ENCODE results near the gene KAT6B.

Gene KAT6B

DNA sequence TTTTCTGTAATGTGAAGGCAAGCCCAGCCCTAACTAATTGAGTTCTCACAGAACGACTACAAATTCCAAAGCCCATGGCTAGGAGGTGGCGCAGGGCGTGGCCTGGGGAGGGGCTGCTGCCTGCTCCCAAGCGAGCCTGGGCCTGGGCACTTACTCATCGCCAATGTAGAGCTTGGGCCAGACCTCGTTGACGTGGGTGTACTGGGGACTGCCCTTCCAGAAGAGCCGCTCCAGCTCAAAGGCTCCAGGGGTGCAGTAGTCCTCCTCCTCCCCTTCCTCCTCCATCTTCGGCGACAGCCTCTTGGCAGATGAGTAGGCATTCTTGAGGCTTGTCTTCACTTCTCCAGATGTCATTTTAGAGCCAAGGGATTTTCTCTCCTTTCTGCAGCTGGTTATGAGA lies 231.8 kb downstream of the KAT6B start:
- H3K9me3 Mint-ChIP-seq = no peaks in the 10 kb centered on the region
- no peaks in the 10 kb centered on the region for H3K4me1 Mint-ChIP-seq
- ATAC-seq (no peak), DNase-seq (no peak)
- no peaks in the 10 kb centered on the region for H3K27me3 Mint-ChIP-seq
- no peak overlapping the region for H3K4me3 Mint-ChIP-seq
- H3K27ac Mint-ChIP-seq = no peak overlapping the region

- Mint-ChIP-seq H3K27ac (no peak overlapping the region), H3K27me3 (no peaks in the 10 kb centered on the region), H3K4me1 (no peaks in the 10 kb centered on the region), H3K4me3 (no peak overlapping the region), H3K9me3 (no peaks in the 10 kb centered on the region)
- ATAC-seq = no peak
- no peak for DNase-seq
These were observed 235.5 kb downstream of the KAT6B start for GRCh38 chr10:75061709-75062505.

DNA sequence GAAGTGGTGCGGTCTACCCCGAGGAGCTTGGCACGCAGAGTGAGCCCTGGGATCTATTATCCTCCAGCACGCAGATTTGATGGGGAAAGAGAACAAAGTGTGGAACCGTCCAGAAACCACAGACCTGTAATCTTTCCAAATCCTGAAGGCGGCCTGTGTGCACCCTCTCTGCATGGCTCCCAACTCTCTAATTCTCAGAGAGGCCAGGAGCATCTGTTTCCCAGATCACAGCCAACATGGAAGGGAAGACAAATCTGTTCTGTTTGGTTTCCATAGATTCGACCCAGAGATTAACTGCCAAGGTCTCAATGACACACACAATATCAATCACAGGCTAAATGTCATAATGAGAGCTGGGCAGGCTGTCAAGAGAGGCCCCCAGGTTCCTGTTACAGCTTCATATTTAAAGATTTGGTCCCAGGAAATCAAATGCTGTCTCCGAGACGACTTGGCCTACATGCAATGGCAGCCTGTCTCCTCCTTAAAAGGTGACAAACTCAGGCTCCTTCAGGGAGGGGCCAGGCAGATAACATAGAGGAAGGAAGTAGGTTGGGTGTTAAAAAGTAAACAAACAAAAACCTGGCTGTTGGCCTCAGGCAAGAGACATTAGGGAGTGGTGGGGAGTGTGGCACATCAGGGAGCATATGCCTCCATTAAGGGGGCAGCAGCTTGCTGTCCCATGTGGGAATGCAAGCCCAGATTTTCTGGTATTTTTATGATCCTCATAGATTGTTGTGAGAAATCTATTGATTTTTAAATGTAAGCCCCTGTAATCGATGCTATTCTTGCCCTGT lies 236.3 kb downstream of the KAT6B start:
- no peak overlapping the region for H3K4me3 Mint-ChIP-seq
- no peaks in the 10 kb centered on the region for H3K4me1 Mint-ChIP-seq
- ATAC-seq = no peak
- DNase-seq = no peak
- no peaks in the 10 kb centered on the region for H3K9me3 Mint-ChIP-seq
- H3K27ac Mint-ChIP-seq = peak overlapping the region in 1 of 2 donors; percentile 54
- H3K27me3 Mint-ChIP-seq = no peaks in the 10 kb centered on the region

GRCh38 chr10:75063461-75064230 lies 237.2 kb downstream of the KAT6B start:
- H3K4me1 Mint-ChIP-seq = no peaks in the 10 kb centered on the region
- no peak for DNase-seq
- H3K9me3 Mint-ChIP-seq = no peaks in the 10 kb centered on the region
- no peak overlapping the region for H3K27ac Mint-ChIP-seq
- no peak for ATAC-seq
- H3K27me3 Mint-ChIP-seq = no peaks in the 10 kb centered on the region
- no peak overlapping the region for H3K4me3 Mint-ChIP-seq

- ATAC-seq (no peak), DNase-seq (no peak)
- no peaks in the 10 kb centered on the region for H3K9me3 Mint-ChIP-seq
- H3K4me1 Mint-ChIP-seq = peaks cover 5% of the 10 kb centered on the region
- H3K27ac Mint-ChIP-seq = no peak overlapping the region
- H3K4me3 Mint-ChIP-seq = no peak overlapping the region
- H3K27me3 Mint-ChIP-seq = no peaks in the 10 kb centered on the region
These were observed 238.7 kb downstream of the KAT6B start for GRCh38 chr10:75065076-75065475.

GRCh38 chr10:75066271-75066670 lies 239.9 kb downstream of the KAT6B start:
- Mint-ChIP-seq H3K9me3 (no peaks in the 10 kb centered on the region), H3K4me1 (peaks cover 12% of the 10 kb centered on the region), H3K27me3 (no peaks in the 10 kb centered on the region), H3K27ac (no peak overlapping the region), H3K4me3 (no peak overlapping the region)
- DNase-seq = no peak
- no peak for ATAC-seq

DNA sequence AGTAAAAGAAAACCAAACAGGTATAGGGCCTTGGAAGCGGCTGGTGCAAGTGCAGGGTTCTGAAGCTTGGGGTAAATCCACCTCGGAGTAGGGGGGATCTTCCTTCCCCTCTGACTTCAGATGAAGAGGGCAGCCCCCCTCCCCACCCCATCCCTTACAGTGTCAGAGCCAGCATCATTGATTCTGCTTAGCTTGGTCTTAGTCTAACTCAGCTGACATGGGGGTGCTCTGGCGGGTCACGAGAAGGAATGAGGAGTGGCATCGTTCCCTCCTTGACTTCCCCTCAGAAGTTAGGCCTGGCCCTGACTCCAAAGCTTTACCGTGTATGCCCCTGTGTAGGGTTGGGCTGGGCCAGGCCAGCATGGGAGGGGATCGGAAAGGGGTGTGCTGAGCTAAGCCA lies 240.9 kb downstream of the KAT6B start:
- Mint-ChIP-seq H3K9me3 (no peaks in the 10 kb centered on the region), H3K27ac (no peak overlapping the region), H3K4me3 (no peak overlapping the region), H3K27me3 (no peaks in the 10 kb centered on the region), H3K4me1 (peaks cover 12% of the 10 kb centered on the region)
- ATAC-seq = no peak
- no peak for DNase-seq

GRCh38 chr10:75068523-75068922 lies 242.1 kb downstream of the KAT6B start:
- Mint-ChIP-seq H3K4me1 (peaks cover 12% of the 10 kb centered on the region), H3K27ac (no peak overlapping the region), H3K27me3 (no peaks in the 10 kb centered on the region), H3K4me3 (no peak overlapping the region), H3K9me3 (no peaks in the 10 kb centered on the region)
- ATAC-seq (no peak), DNase-seq (no peak)

DNA sequence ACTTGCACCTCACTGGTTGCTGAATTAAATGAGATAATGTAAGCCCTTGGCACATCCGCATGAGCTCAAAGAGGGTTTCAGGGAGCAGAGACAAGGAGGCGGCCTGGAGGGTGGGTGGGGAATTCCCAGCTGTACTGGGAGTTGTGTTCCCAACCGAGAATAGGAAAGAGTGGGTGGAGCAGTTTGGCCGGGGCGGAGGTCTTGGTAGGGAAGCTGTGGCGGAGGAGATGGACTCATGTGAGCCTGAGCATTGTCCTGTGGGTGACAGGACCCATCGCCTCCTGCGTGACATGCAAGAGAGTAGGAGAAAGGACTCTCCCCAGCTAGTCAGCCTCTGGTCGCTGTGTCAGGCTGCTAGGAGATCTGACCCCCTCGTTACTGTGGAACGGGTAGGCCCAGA lies 244.1 kb downstream of the KAT6B start:
- Mint-ChIP-seq H3K9me3 (no peaks in the 10 kb centered on the region), H3K27ac (peak overlapping the region in 1 of 2 donors; percentile 69)

DNA sequence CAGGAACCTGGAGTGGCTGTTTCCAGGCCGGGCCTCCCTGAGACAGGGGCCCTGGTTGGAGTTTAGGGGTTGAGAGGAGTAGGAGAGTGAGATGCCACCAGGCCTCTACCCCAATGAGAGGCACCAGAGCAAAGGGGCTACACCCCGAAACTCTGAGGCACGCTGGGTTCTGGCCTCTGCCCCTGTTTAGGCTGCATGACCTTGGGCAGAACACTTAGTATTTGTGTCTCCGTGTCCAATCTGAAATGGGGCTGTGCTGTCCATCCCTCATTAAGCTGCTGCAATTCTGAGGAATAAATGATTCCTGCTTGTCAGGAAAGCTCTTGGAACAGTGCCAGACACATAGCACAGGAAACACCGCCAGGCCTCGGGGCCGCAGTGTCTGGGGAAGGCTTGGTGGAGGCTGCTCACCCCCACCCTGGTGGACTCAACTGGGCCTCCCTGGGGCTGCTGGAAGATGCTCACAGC lies 244.6 kb downstream of the KAT6B start:
- DNase-seq = no peak
- H3K27ac Mint-ChIP-seq = no peak overlapping the region
- H3K9me3 Mint-ChIP-seq = no peaks in the 10 kb centered on the region

More for the DNA sequence above, 244.1 kb downstream of the KAT6B start:
- H3K4me3 Mint-ChIP-seq = no peak overlapping the region
- H3K27me3 Mint-ChIP-seq = no peaks in the 10 kb centered on the region
- no peak for DNase-seq
- ATAC-seq = no peak
- H3K4me1 Mint-ChIP-seq = peaks cover 22% of the 10 kb centered on the region

DNA sequence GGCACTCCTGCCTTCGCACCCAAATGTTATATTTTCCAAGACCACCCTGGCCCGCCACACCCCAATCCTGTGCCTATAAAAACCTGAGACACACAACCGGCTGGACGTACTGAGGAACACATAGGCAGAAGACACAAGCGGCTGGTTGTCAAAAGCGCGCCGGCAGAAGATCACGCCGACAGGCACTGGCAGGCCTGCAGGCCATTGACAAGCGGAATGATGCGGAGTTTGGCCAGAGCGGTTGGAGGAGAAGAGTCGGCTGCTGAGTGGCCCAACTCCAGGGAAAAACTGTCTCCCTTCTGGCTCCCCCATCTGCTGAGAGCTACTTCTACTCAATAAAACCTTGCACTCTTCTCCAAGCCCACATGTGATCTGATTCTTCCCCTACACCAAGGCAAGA lies 245.4 kb downstream of the KAT6B start:
- Mint-ChIP-seq H3K4me1 (peaks cover 24% of the 10 kb centered on the region), H3K9me3 (no peaks in the 10 kb centered on the region), H3K27me3 (no peaks in the 10 kb centered on the region), H3K27ac (no peak overlapping the region), H3K4me3 (no peak overlapping the region)
- no peak for ATAC-seq
- DNase-seq = no peak

More for the DNA sequence above, 244.6 kb downstream of the KAT6B start:
- H3K27me3 Mint-ChIP-seq = no peaks in the 10 kb centered on the region
- H3K4me1 Mint-ChIP-seq = peaks cover 24% of the 10 kb centered on the region
- ATAC-seq = no peak
- H3K4me3 Mint-ChIP-seq = no peak overlapping the region

GRCh38 chr10:75072727-75073126 lies 246.3 kb downstream of the KAT6B start:
- no peaks in the 10 kb centered on the region for H3K9me3 Mint-ChIP-seq
- no peaks in the 10 kb centered on the region for H3K27me3 Mint-ChIP-seq
- H3K27ac Mint-ChIP-seq = no peak overlapping the region
- H3K4me3 Mint-ChIP-seq = no peak overlapping the region
- ATAC-seq = no peak
- H3K4me1 Mint-ChIP-seq = peaks cover 24% of the 10 kb centered on the region
- DNase-seq = no peak

DNA sequence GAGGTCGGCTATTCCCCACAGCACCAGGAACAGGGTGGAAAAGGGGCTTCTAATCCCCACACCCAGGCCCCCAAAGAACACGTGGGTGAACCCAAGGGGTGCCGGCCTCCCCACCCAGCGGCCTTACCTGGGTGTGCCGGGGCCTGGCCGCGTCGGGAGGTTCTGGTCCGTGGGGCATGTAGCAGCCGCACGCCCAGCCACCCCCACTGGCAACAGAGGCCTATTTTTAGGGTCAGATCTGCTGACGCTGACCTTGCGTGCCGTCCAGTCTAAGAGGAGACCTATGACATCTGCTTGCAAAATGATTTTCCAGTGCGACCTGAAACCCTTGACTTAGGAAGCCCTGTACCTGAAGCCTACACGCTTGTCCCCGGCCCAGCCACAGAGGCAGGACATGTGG lies 247.0 kb downstream of the KAT6B start:
- Mint-ChIP-seq H3K27me3 (no peaks in the 10 kb centered on the region), H3K9me3 (no peaks in the 10 kb centered on the region), H3K27ac (no peak overlapping the region), H3K4me1 (peaks cover 24% of the 10 kb centered on the region), H3K4me3 (no peak overlapping the region)
- ATAC-seq = no peak
- no peak for DNase-seq

DNA sequence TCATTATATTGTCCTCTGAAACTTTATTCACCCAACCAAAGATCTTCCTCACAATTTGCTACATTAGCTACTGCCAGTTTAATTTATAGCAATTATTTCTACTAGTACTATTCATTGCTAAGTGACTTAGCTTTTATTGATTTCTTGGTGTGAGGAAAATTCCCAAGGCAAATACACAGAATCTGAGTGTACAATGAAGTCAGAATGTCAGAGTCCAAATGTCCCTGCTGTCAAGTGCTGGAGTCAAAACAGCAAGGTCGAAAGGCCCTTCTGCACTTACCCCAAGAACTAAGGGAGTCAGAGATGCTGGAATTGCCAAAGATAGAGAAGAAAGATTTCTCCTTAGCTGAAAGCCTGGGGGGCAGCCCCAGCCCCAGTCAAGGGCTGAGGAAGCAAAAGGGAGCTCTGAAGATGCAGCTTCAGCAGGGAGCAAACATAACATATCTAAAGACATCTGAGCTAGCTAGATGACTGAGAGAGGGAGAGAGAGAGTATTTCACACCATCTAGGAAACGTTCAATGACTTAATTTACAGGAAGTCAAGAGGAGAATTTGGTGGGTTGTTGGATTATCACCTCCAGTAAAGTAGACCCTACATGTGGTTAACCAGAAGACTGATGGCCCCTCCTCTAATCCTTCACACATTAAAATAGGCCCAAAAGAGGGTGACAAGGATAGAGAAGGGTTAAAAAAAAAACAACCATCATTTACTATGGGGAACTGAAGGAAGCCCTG lies 248.5 kb downstream of the KAT6B start:
- peak overlapping the region; percentile 67 to 95 for H3K27ac Mint-ChIP-seq
- no peaks in the 10 kb centered on the region for H3K27me3 Mint-ChIP-seq

DNA sequence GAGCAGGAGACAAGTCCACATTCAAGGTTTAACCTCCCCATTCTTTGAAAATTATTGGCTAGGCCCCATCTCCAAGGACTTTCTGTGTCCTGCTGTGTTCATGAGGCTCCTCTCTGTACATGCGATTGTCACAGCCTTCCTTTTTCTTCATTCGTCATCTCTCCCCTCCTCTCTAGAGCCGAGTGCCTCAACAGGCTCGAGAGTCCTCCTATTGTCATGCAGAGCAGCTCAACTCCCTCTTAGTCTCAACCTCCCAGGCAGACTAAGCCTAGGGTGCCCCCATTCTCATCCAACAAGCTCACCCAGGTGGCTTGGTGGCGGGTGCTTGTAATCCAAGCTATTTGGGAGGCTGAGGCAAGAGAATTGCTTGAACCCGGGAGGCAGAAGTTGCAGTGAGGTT lies 249.9 kb downstream of the KAT6B start:
- Mint-ChIP-seq H3K27ac (peak overlapping the region in 1 of 2 donors; percentile 35), H3K27me3 (no peaks in the 10 kb centered on the region), H3K4me3 (no peak overlapping the region), H3K4me1 (peaks cover 12% of the 10 kb centered on the region), H3K9me3 (peaks cover 5% of the 10 kb centered on the region in 2 donors)
- no peak for ATAC-seq
- DNase-seq = no peak

More for the DNA sequence above, 248.5 kb downstream of the KAT6B start:
- Mint-ChIP-seq H3K4me3 (peak overlapping the region; percentile 36 to 51), H3K9me3 (no peaks in the 10 kb centered on the region), H3K4me1 (peaks cover 21% of the 10 kb centered on the region)
- ATAC-seq = peak; percentile 69
- DNase-seq = no peak

Measured in stimulated activated naive CD8-positive, alpha-beta T cell treated with anti-CD3 and anti-CD28 coated beads, Interleukin-15, amount 100 ng/mL, for 72 hours (primary cell).